ENCODE data around the gene TAF4B. TPM values are rescaled to one million over a fixed set of nuclear protein-coding genes. Genes with fewer than 3 reads are reported as not detected.

TAF4B gene
- total and polyA plus RNA-seq, 4 donors = 1.6 to 5.9 (median 2.4) TPM

DNA sequence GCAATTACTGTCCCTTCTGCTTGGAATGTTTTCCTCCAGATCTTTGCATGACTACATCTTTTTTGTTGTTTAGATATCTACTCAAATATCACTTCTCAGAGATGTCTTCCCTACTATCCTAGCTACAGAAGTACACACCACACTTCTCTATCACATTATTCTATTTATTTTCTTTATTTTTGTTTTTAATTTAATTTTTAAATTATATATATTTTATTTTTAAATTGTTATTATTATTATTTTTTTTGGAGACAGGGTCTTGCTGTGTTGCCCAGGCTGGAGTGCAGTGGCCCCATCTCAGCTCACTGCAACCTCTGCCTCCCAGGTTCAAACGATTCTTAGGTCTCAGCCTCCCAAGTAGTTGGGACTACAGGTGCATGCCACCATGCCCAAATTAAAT lies 106.7 kb downstream of the TAF4B start:
- TF ChIP-seq, protein P1, sequence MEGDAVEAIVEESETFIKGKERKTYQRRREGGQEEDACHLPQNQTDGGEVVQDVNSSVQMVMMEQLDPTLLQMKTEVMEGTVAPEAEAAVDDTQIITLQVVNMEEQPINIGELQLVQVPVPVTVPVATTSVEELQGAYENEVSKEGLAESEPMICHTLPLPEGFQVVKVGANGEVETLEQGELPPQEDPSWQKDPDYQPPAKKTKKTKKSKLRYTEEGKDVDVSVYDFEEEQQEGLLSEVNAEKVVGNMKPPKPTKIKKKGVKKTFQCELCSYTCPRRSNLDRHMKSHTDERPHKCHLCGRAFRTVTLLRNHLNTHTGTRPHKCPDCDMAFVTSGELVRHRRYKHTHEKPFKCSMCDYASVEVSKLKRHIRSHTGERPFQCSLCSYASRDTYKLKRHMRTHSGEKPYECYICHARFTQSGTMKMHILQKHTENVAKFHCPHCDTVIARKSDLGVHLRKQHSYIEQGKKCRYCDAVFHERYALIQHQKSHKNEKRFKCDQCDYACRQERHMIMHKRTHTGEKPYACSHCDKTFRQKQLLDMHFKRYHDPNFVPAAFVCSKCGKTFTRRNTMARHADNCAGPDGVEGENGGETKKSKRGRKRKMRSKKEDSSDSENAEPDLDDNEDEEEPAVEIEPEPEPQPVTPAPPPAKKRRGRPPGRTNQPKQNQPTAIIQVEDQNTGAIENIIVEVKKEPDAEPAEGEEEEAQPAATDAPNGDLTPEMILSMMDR (IDR thresholded peaks at IDR 0.05; ENCODE audit: control extremely low read depth, extremely low read depth) = no peak
- ATAC-seq (ENCODE audit: insufficient read depth, low FRiP score) (no peak), DNase-seq (no peak)
- H3K9me3 ChIP-seq (ENCODE audit: control insufficient read depth in 4 of 4, insufficient read depth in 3 of 4, low read length in 3 of 4) = no peaks in the 10 kb centered on the region
- H3K4me1 ChIP-seq (ENCODE audit: control insufficient read depth in 5 of 5, insufficient read depth in 5 of 5, low read length in 5 of 5) = peaks cover 0 to 17% (median 3%) of the 10 kb centered on the region in 5 donors
- H3K27me3 ChIP-seq (ENCODE audit: control insufficient read depth in 3 of 3, insufficient read depth in 3 of 3, low read length in 2 of 3) = no peaks in the 10 kb centered on the region
- no peak overlapping the region for H3K4me3 ChIP-seq
- no peak overlapping the region for H3K27ac ChIP-seq (ENCODE audit: low read depth in 1 of 2, low read length in 1 of 2)
- no peak overlapping the region for H3K9ac ChIP-seq (ENCODE audit: insufficient read depth in 1 of 2, low read length in 2 of 2)
- H3K36me3 ChIP-seq (ENCODE audit: control insufficient read depth in 4 of 4, insufficient read depth in 4 of 4, low read length in 4 of 4) = peaks cover 0 to 3% (median 0%) of the 10 kb centered on the region in 4 donors
- 96% methylated on average over 1 of the region's 1 CpG for WGBS, 2 donors

DNA sequence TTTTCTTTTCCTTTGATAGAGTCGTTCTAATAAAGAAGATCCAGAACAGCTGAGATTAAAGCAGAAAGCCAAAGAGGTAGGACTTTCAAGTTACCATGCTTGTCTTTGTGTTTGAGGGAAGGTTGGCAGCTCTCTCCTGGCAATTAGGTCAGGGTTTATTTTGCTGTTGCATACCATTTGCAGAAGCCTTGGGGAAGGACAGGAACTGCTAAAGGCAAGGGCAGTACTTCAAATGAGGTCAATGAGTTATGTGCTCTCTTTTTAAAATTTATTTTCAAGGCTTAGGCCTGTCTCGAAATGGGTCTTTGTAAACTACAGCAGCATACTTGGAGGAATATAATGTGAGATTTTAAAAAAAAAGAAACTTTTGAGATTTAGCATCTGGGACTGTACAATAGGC lies 108.9 kb downstream of the TAF4B start:
- 69 to 79% methylated on average over 2 of the region's 2 CpGs for WGBS, 2 donors
- TF ChIP-seq, protein P1 (IDR thresholded peaks at IDR 0.05; ENCODE audit: control extremely low read depth, extremely low read depth) = no peak
- Histone ChIP-seq H3K27me3 (ENCODE audit: control insufficient read depth in 3 of 3, insufficient read depth in 3 of 3, low read length in 2 of 3) (no peaks in the 10 kb centered on the region), H3K36me3 (ENCODE audit: control insufficient read depth in 4 of 4, insufficient read depth in 4 of 4, low read length in 4 of 4) (peaks cover 0 to 1% (median 0%) of the 10 kb centered on the region in 4 donors), H3K9me3 (ENCODE audit: control insufficient read depth in 4 of 4, insufficient read depth in 3 of 4, low read length in 3 of 4) (no peaks in the 10 kb centered on the region), H3K27ac (ENCODE audit: low read depth in 1 of 2, low read length in 1 of 2) (no peak overlapping the region), H3K4me1 (ENCODE audit: control insufficient read depth in 5 of 5, insufficient read depth in 5 of 5, low read length in 5 of 5) (peaks cover 0 to 17% (median 3%) of the 10 kb centered on the region in 5 donors), H3K4me3 (no peak overlapping the region), H3K9ac (ENCODE audit: insufficient read depth in 1 of 2, low read length in 2 of 2) (no peak overlapping the region)
- DNase-seq (no peak), ATAC-seq (ENCODE audit: insufficient read depth, low FRiP score) (no peak)

DNA sequence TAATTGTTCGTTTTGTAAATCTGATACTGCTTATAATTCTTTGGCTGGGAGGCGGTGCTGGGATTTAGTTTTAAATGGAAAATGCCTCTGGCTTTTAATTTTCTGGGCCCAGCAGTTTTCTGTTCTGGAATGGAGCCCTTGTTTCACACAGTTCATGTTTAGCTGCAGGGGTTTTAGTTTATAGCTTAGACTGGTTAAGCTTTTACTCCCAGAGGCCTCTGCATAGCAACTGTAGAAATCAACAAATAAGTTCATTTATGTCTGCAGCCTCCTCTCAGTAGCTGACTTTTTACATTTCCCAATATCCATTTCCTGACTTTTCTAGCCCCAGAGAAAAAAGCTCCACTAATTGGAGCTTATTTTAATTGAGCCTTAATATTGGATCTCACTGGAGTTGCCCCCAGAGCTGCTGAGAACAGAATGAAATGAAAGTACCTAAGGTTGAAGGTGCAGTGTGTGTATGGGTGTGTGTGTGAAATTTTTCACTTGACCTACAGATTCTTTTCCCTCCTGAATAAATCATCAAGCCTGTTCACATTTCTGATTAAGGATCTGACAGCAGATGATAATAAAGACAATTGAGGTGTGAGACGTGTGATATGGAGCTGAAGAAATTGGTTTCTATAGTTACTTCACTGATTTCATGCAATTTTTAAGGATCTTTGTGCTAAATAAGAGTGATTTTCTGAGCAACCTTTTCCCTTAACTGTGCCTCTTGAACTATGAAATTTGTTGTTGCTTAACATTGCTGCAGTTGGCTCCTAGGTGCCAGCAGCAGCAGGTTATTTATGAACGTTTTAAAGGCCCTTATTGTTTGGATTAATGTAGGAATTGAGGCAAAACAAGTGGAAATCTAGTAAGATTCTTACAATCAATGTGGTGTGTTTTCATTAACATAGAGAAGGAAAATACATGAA lies 109.6 kb downstream of the TAF4B start:
- Histone ChIP-seq H3K27me3 (ENCODE audit: control insufficient read depth in 3 of 3, insufficient read depth in 3 of 3, low read length in 2 of 3) (no peaks in the 10 kb centered on the region), H3K27ac (ENCODE audit: low read depth in 1 of 2, low read length in 1 of 2) (no peak overlapping the region), H3K4me3 (no peak overlapping the region), H3K36me3 (ENCODE audit: control insufficient read depth in 4 of 4, insufficient read depth in 4 of 4, low read length in 4 of 4) (no peaks in the 10 kb centered on the region), H3K4me1 (ENCODE audit: control insufficient read depth in 5 of 5, insufficient read depth in 5 of 5, low read length in 5 of 5) (peaks cover 0 to 17% (median 3%) of the 10 kb centered on the region in 5 donors), H3K9me3 (ENCODE audit: control insufficient read depth in 4 of 4, insufficient read depth in 3 of 4, low read length in 3 of 4) (no peaks in the 10 kb centered on the region), H3K9ac (ENCODE audit: insufficient read depth in 1 of 2, low read length in 2 of 2) (no peak overlapping the region)
- TF ChIP-seq, protein P1 (IDR thresholded peaks at IDR 0.05; ENCODE audit: control extremely low read depth, extremely low read depth) = no peak
- ATAC-seq (ENCODE audit: insufficient read depth, low FRiP score) (no peak), DNase-seq (peak; percentile 28 to 75 (median 73))
- 71 to 78% methylated on average over 4 of the region's 4 CpGs for WGBS, 2 donors
